Measurements from ENCODE around the gene DNMT3A. TPM values are rescaled to one million over a fixed set of nuclear protein-coding genes. Genes with fewer than 3 reads are reported as not detected.
A peak's percentile ranks its signal among the peaks of the same experiment; 100 is the strongest.

Gene DNMT3A
- total RNA-seq = 15.4 and 20.5 TPM in 2 replicates

DNA sequence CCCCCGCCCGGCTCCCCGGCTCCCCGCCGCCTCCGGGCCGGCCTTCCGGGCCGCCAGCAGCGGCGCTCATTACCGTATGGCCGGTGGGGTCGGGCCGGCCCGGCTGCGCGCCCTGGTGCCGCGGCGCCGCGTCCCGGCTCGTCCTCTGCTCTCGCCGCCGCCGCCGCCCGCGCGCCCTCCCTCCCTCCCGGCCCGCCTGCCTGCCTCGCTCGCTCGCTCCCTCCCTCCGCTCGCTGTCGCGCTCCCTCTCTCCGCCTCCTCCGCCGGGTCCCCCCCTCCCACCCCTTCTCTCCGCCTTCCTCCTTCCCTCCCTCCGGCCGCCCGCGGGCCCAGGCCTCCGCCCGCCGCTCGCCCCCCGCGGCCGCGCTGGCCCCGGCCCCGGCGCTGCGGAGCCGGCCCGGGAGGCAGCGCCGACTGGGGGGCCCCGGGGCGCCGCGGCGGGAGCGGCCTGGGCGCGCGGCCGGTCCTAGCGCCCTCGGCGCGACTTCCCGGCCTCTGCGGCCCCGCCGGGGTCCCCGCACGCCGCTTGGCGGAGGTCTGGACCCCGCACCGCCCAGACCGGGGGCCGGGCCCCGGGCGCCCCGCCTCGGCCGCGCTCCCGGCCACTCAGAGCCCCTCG is at the start of gene DNMT3A:
Gene DNMT3A (minus strand): TSS at position 173 of the 619 bp plus-strand sequence. CDS start 27,941 bp downstream, outside the sequence.
- peak within 1 kb of the TSS; percentile 64 for H3K4me3 ChIP-seq (ENCODE audit: low read depth, low read length)
- no peak for DNase-seq (ENCODE audit: low read depth)
- TF ChIP-seq, protein P1, sequence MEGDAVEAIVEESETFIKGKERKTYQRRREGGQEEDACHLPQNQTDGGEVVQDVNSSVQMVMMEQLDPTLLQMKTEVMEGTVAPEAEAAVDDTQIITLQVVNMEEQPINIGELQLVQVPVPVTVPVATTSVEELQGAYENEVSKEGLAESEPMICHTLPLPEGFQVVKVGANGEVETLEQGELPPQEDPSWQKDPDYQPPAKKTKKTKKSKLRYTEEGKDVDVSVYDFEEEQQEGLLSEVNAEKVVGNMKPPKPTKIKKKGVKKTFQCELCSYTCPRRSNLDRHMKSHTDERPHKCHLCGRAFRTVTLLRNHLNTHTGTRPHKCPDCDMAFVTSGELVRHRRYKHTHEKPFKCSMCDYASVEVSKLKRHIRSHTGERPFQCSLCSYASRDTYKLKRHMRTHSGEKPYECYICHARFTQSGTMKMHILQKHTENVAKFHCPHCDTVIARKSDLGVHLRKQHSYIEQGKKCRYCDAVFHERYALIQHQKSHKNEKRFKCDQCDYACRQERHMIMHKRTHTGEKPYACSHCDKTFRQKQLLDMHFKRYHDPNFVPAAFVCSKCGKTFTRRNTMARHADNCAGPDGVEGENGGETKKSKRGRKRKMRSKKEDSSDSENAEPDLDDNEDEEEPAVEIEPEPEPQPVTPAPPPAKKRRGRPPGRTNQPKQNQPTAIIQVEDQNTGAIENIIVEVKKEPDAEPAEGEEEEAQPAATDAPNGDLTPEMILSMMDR (conservative IDR thresholded peaks at IDR 0.05; ENCODE audit: low read depth, low read length) = no peak

DNA sequence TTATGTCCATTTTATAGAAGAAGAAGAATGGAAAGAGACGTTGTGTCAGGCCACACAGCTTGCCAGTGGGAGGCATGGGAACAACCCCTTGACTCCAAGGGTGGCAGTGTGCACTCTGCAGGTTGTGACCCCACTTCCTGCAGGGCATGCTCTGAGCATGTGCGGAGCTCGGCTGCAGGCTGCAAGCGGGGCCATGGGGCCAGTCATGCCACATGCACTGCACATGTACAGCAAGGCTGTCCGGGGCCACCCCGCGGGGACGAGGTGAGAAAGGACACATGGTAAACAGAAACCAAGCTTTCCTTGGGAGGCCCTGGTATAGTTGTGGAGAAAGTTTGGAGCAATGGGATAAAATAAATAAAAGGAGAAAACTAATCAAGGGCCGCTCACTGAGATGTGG is 47.4 kb upstream of the DNMT3A start:
- no peak overlapping the region for H3K4me3 ChIP-seq (ENCODE audit: low read depth, low read length)
- DNase-seq (ENCODE audit: low read depth) = no peak
- TF ChIP-seq, protein P1 (conservative IDR thresholded peaks at IDR 0.05; ENCODE audit: low read depth, low read length) = no peak

DNA sequence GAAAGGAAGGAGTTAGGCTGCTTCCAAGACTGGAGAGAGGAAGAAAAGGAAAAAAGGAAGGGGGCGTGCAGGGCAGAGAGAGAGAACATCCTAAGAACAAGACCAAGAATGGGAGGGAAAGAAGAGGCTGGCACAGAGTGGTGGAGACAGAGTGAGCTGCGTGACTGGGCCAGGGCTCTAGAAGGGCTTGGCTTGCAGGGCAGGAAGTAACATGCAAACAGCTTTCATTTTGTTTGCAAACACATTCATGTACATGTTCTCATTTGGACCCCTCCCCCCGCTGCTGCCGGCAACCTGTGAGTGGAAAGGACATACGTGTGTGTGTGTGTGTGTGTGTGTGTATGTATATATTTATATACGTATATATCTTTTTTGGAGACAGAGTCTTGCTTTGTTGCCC is 46.8 kb upstream of the DNMT3A start:
- DNase-seq (ENCODE audit: low read depth) = no peak
- TF ChIP-seq, protein P1 (conservative IDR thresholded peaks at IDR 0.05; ENCODE audit: low read depth, low read length) = no peak
- H3K4me3 ChIP-seq (ENCODE audit: low read depth, low read length) = no peak overlapping the region

DNA sequence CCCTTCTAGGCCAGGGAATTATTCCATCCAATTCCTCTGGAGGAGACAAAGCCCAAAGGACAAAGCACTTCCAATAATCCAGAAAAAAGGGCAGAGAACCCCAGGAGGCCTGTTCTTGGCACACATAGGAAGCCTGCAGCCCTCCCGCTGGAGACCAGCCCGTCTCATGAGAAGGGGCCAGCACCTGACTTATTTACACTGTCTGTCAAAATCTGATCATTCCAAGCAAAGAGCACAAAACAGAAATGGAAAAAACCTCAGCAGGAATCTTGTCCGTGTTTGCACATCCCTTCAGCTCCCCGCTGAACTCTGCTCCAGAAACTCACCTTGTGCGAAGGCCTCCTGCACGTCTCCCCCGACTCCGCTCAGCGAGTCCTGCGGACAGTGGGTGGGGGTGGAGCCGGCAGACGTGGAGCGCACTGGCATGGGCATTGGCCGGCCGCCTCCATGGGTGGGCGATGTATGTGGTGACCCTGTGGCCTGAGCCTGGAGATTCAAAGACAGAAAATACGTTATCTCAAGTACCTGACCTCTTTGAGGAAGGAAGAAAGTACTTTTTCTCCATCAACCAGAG is 46.2 kb upstream of the DNMT3A start:
- H3K4me3 ChIP-seq (ENCODE audit: low read depth, low read length) = no peak overlapping the region
- DNase-seq (ENCODE audit: low read depth) = no peak
- TF ChIP-seq, protein P1 (conservative IDR thresholded peaks at IDR 0.05; ENCODE audit: low read depth, low read length) = no peak

DNA sequence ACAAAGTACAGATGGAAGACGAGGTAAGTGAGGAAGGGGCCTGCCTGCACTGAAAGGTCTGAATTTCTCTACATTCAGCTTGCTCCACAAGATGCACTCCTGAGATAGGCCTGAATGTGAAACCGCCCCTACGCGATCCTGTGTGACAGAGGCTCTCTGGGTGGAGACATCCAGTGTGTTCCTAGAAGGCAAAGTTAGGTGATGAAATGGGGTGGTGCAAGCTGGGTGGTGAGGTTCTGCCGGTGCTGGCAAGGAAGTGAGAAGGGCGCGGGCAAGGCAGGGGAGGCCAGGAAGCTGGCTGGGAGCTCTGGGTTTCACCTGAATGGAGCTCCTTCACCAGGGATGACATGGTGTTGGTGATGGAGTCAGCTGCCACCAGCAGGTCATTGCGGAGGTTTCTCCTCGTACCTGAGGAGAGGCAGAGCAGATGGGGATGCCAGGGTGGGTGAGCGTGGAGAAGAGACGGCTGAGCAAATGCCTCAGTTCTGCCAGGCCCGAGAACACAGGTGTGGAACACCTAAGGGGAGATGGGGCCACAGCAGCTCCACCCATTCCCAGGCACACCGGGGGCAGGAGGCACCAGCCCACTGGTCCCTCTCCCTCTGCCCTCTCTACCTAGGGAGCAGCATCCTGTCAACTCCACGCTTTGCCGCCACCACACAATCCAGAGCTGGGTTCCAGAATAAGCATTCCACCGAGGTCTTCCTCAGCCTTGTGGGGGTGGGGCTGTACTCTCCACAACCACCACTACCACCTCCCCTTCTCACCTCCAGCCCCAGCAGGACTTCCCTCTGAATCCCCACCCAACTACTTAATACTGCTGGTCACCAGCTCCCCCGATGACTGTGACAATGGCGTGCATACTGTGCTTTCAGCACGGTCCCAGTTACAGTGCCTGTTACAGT is 45.5 kb upstream of the DNMT3A start:
- no peak overlapping the region for H3K4me3 ChIP-seq (ENCODE audit: low read depth, low read length)
- no peak for DNase-seq (ENCODE audit: low read depth)
- TF ChIP-seq, protein P1 (conservative IDR thresholded peaks at IDR 0.05; ENCODE audit: low read depth, low read length) = no peak

DNA sequence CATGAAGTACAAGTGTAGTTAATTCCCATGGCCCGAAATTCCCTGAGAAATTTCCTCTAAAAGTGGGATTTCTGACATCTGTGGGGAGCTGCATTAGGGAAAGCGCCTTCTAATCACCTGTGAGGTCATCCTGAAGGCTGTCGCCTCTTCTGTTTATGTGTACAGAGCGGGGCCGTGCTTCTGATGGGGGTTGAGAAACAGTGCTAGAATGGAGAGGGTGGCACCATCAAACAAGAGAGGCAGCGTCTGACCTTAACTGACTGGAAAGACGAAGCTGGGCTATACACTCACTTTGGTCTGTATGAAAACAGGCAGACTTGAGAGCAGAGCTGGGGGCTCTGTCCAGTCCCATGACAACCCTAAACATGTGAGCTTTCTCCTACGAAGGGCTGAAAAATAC is 44.2 kb upstream of the DNMT3A start:
- DNase-seq (ENCODE audit: low read depth) = no peak
- H3K4me3 ChIP-seq (ENCODE audit: low read depth, low read length) = no peak overlapping the region
- TF ChIP-seq, protein P1 (conservative IDR thresholded peaks at IDR 0.05; ENCODE audit: low read depth, low read length) = no peak
